H1 (cell line): ENCODE measurements around the gene MAN1C1. TPM values are rescaled to one million over a fixed set of nuclear protein-coding genes. Genes with fewer than 3 reads are reported as not detected.

ENCODE experiments used
- CTCF ChIA-PET: fragments of 300-600 bp; sonication (Branson Sonifier 250); formaldehyde crosslinking; loops from one replicate; lab custom pipeline; 2021; ENCODE audit not compliant: partially characterized antibody; lab: Charles Lee
- POLR2A ChIA-PET: fragments of 300-600 bp; sonication (Branson Sonifier 250); formaldehyde crosslinking; loops from one replicate; lab custom pipeline; 2021; ENCODE audit warnings: inconsistent platforms; ENCODE audit not compliant: partially characterized antibody; lab: Charles Lee
- DNase-seq, 2 experiments: peaks; one replicate each; pipeline versions ENCODE4 v3.0.0 to v3.0.0-alpha.2; 2010 to 2022; ENCODE audit warnings: low spot score in 2 of 2, low read depth in 1 of 2, mixed read lengths in 1 of 2
- FAIRE-seq: peaks from 2 replicates; lab custom pipeline; 2011; peaks lifted over from hg19 to GRCh38; lab: Jason Lieb, UNC
- H2AFZ ChIP-seq: 2 replicates; pipeline ENCODE4 v1.8.1; 2012; ENCODE audit warnings: low read length, inconsistent platforms
- H2AK5ac ChIP-seq: 2 replicates; pipeline ENCODE4 v1.6.1; 2013; ENCODE audit warnings: low read depth, low read length
- H2BK120ac ChIP-seq: replicated peaks from 2 replicates; pipeline ENCODE3; 2013; ENCODE audit warnings: low read depth, low read length, inconsistent platforms
- H2BK12ac ChIP-seq: 2 replicates; pipeline ENCODE4 v1.6.1; 2013; ENCODE audit warnings: low read depth, low read length
- H2BK15ac ChIP-seq: 2 replicates; pipeline ENCODE4 v1.6.1; 2013; ENCODE audit warnings: low read length
- H2BK20ac ChIP-seq: 2 replicates; pipeline ENCODE4 v1.6.1; 2013; ENCODE audit warnings: low read length
- H2BK5ac ChIP-seq: 2 replicates; pipeline ENCODE4 v1.6.1; 2013; ENCODE audit warnings: low read depth, low read length
- H3K14ac ChIP-seq: 2 replicates; pipeline ENCODE4 v1.6.1; 2013; ENCODE audit warnings: inconsistent platforms; ENCODE audit not compliant: insufficient read length
- H3K18ac ChIP-seq: 2 replicates; pipeline ENCODE4 v1.6.1; 2013; ENCODE audit warnings: low read length; ENCODE audit errors: extremely low read depth
- H3K23ac ChIP-seq: 2 replicates; pipeline ENCODE4 v1.6.1; 2013; ENCODE audit warnings: inconsistent platforms; ENCODE audit not compliant: insufficient read length
- H3K23me2 ChIP-seq: 2 replicates; pipeline ENCODE4 v1.6.1; 2013; ENCODE audit warnings: low read depth, low read length
- H3K27ac ChIP-seq: 2 replicates; pipeline ENCODE4 v1.6.1; 2011; ENCODE audit warnings: low read depth, low read length, inconsistent platforms
- H3K27me3 ChIP-seq, 4 experiments: replicated peaks in 1 of 4; 1 replicate in 1 of 4; 2 replicates in 3 of 4; pipeline versions ENCODE4 v1.6.1 to v1.8.1; 2011 to 2013; ENCODE audit warnings: low read length in 3 of 4, mild to moderate bottlenecking in 3 of 4, inconsistent platforms in 2 of 4, mixed read lengths in 2 of 4, moderate library complexity in 1 of 4; ENCODE audit not compliant: control insufficient read depth in 3 of 4, insufficient read depth in 3 of 4; ENCODE audit errors: extremely low read depth in 1 of 4
- H3K36me3 ChIP-seq, 4 experiments: 2 replicates each; pipeline versions ENCODE4 v1.6.1 to v1.8.1; 2011 to 2013; ENCODE audit warnings: mild to moderate bottlenecking in 4 of 4, low read length in 3 of 4, moderate library complexity in 2 of 4, control low read depth in 1 of 4, inconsistent platforms in 1 of 4; ENCODE audit not compliant: insufficient read depth in 4 of 4, control insufficient read depth in 2 of 4
- H3K4ac ChIP-seq: replicated peaks from 2 replicates; pipeline ENCODE3; 2013; ENCODE audit warnings: low read length, low read depth, mixed read lengths, inconsistent platforms; ENCODE audit not compliant: insufficient read length
- H3K4me1 ChIP-seq, 4 experiments: replicated peaks in 1 of 4; 1 replicate in 1 of 4; 2 replicates in 3 of 4; pipeline versions ENCODE4 v1.6.1 to v1.8.1; 2011 to 2013; ENCODE audit warnings: low read length in 3 of 4, inconsistent platforms in 2 of 4, mixed read lengths in 1 of 4; ENCODE audit not compliant: insufficient read depth in 4 of 4, control insufficient read depth in 3 of 4
- H3K4me2 ChIP-seq, 2 experiments: 2 replicates each; pipeline versions ENCODE4 v1.6.1 to v1.8.1; 2011 to 2013; ENCODE audit warnings: low read depth in 2 of 2, low read length in 2 of 2, control low read depth in 1 of 2, inconsistent platforms in 1 of 2, mild to moderate bottlenecking in 1 of 2; ENCODE audit not compliant: insufficient read depth in 1 of 2
- H3K4me3 ChIP-seq, 4 experiments: fragments of 200-600, 300-600 bp in 1 of 4; sonication (generic), shearing (Covaris generic), sonication (Bioruptor Twin) in 1 of 4; 2 replicates each; pipeline versions ENCODE4 v1.5.1 to v1.8.1; 2011 to 2016; ENCODE audit warnings: low read length in 4 of 4, low read depth in 3 of 4, control low read depth in 2 of 4, inconsistent platforms in 2 of 4, mild to moderate bottlenecking in 2 of 4, mixed read lengths in 1 of 4, moderate library complexity in 1 of 4; ENCODE audit not compliant: insufficient read depth in 2 of 4; ENCODE audit errors: extremely low read depth in 1 of 4
- H3K56ac ChIP-seq: replicated peaks from 2 replicates; pipeline ENCODE3; 2013; ENCODE audit warnings: low read depth, mild to moderate bottlenecking, mixed read lengths, low read length, inconsistent platforms; ENCODE audit not compliant: insufficient read length
- H3K79me1 ChIP-seq: 2 replicates; pipeline ENCODE4 v1.6.1; 2013; ENCODE audit warnings: low read depth, low read length, control low read depth
- H3K79me2 ChIP-seq, 2 experiments: 2 replicates each; pipeline versions ENCODE4 v1.6.1 to v1.8.1; 2012 to 2013; ENCODE audit warnings: low read length in 2 of 2, mild to moderate bottlenecking in 2 of 2, inconsistent platforms in 1 of 2; ENCODE audit not compliant: insufficient read depth in 2 of 2, control insufficient read depth in 1 of 2
- H3K9ac ChIP-seq, 4 experiments: replicated peaks in 1 of 4; 1 replicate in 1 of 4; 2 replicates in 3 of 4; pipeline versions ENCODE4 v1.6.1 to v1.8.1; 2011 to 2013; ENCODE audit warnings: low read depth in 3 of 4, low read length in 3 of 4, control low read depth in 2 of 4, mild to moderate bottlenecking in 2 of 4, moderate library complexity in 2 of 4, inconsistent platforms in 1 of 4; ENCODE audit errors: extremely low read depth in 1 of 4
- H3K9me3 ChIP-seq, 2 experiments: 2 replicates each; pipeline versions ENCODE4 v1.6.1 to v1.8.1; 2012 to 2013; ENCODE audit warnings: mild to moderate bottlenecking in 2 of 2, moderate library complexity in 2 of 2, control low read depth in 1 of 2, inconsistent platforms in 1 of 2, low read depth in 1 of 2, low read length in 1 of 2, mixed read lengths in 1 of 2; ENCODE audit not compliant: insufficient read depth in 2 of 2
- H4K20me1 ChIP-seq, 2 experiments: replicated peaks in 1 of 2; 2 replicates each; pipeline versions ENCODE3 to v1.8.1; 2011 to 2013; ENCODE audit warnings: inconsistent platforms in 2 of 2, low read length in 2 of 2, mild to moderate bottlenecking in 1 of 2; ENCODE audit not compliant: insufficient read depth in 2 of 2, control insufficient read depth in 1 of 2
- H4K5ac ChIP-seq: 2 replicates; pipeline ENCODE4 v1.6.1; 2013; ENCODE audit warnings: low read length, low read depth, mixed read lengths, inconsistent platforms; ENCODE audit not compliant: insufficient read length
- H4K8ac ChIP-seq: 2 replicates; pipeline ENCODE4 v1.8.0; 2013; ENCODE audit warnings: mild to moderate bottlenecking, moderate library complexity, low read length, inconsistent platforms; ENCODE audit not compliant: insufficient read depth; ENCODE audit errors: extremely low read depth
- H4K91ac ChIP-seq: replicated peaks from 2 replicates; pipeline ENCODE3; 2013; ENCODE audit warnings: low read length, mixed read lengths, inconsistent platforms; ENCODE audit not compliant: insufficient read length
- ASH2L ChIP-seq: fragments of 200-600, 300-600 bp; sonication (generic); IDR thresholded peaks from one replicate; pipeline ENCODE4 v1.7.1; 2017; ENCODE audit warnings: low read length
- CBX8 ChIP-seq: fragments of 300-800, 300-1000 bp; sonication (generic); IDR thresholded peaks from 2 replicates; pipeline ENCODE4 v1.7.1; 2016; ENCODE audit warnings: low read depth, low read length, borderline replicate concordance
- CHD1 ChIP-seq: IDR thresholded peaks from 2 replicates; pipeline ENCODE4 v1.6.1; 2012; ENCODE audit warnings: low read depth, low read length, improper control_type of control experiment
- CHD2 ChIP-seq: IDR thresholded peaks from 2 replicates; pipeline ENCODE4 v1.6.1; 2012; ENCODE audit warnings: low read length, improper control_type of control experiment
- CTCF ChIP-seq, 3 experiments: IDR thresholded peaks; 1 replicate in 2 of 3; 2 replicates in 1 of 3; pipeline versions ENCODE4 v1.5.1 to v1.6.1; 2011; ENCODE audit warnings: low read length in 3 of 3, mild to moderate bottlenecking in 3 of 3, inconsistent platforms in 2 of 3, low read depth in 1 of 3, moderate library complexity in 1 of 3; ENCODE audit not compliant: insufficient read depth in 1 of 3; ENCODE audit errors: control extremely low read depth in 1 of 3
- EZH2 ChIP-seq: fragments of 200-600 bp; sonication (generic); IDR thresholded peaks from 2 replicates; pipeline ENCODE4 v1.7.1; 2012; ENCODE audit warnings: low read depth, mild to moderate bottlenecking, moderate library complexity, low read length, inconsistent platforms; ENCODE audit not compliant: severe bottlenecking
- KDM1A ChIP-seq: fragments of 200-600, 300-600 bp; sonication (generic); IDR thresholded peaks from 2 replicates; pipeline ENCODE4 v1.7.1; 2016; ENCODE audit warnings: mild to moderate bottlenecking, low read length, borderline replicate concordance
- MAX ChIP-seq: IDR thresholded peaks from 2 replicates; pipeline ENCODE4 v1.6.1; 2012; ENCODE audit warnings: inconsistent platforms
- NANOG ChIP-seq: IDR thresholded peaks from 2 replicates; pipeline ENCODE4 v1.6.1; 2011; ENCODE audit warnings: low read length, low read depth, mild to moderate bottlenecking, inconsistent platforms; ENCODE audit not compliant: insufficient read depth, poor library complexity, severe bottlenecking
- POU5F1 ChIP-seq: IDR thresholded peaks from 2 replicates; pipeline ENCODE4 v1.6.1; 2011; ENCODE audit warnings: low read depth, mild to moderate bottlenecking, low read length, moderate library complexity
- TAF1 ChIP-seq: IDR thresholded peaks from 2 replicates; pipeline ENCODE4 v1.6.1; 2011; ENCODE audit warnings: mild to moderate bottlenecking, low read depth, low read length
- ZNF274 ChIP-seq: IDR thresholded peaks from 2 replicates; pipeline ENCODE4 v1.7.0; 2012; ENCODE audit warnings: low read length, borderline replicate concordance; ENCODE audit errors: extremely low read depth
- WGBS, 2 experiments: shearing (Covaris generic) in 1 of 2; methylation state at CpG; one replicate each; pipeline versions ENCODE4 v1.1.6 to v1.1.7; 2013 to 2015; ENCODE audit warnings: low lambda C conversion rate in 2 of 2, mixed read lengths in 2 of 2, inconsistent platforms in 1 of 2, low coverage in 1 of 2, missing lambda C conversion rate in 1 of 2; ENCODE audit not compliant: insufficient replicate concordance in 2 of 2, insufficient coverage in 1 of 2, insufficient read length in 1 of 2; ENCODE audit errors: extremely low coverage in 1 of 2, missing lambda C conversion rate in 1 of 2; 5-methylcytosine and 5-hydroxymethylcytosine counted together
- polyA plus RNA-seq, 7 experiments: library from polyadenylated mRNA; depleted of rRNA in 3 of 7; stranded (reverse) in 5 of 7; unstranded in 2 of 7; fragments of >200 nt in 5 of 7; fragments of 200-250 nt in 2 of 7; gene quantifications; 1 replicate in 5 of 7; 2 replicates in 1 of 7; 4 replicates in 1 of 7; pipeline versions ENCODE4 v1.2.1 to v1.2.3, GENCODE V29; 2011 to 2013; ENCODE audit warnings: missing spikeins in 2 of 7, mixed read lengths in 2 of 7
- total RNA-seq: library from RNA; stranded (reverse); fragmentation: NEBNext Ultra II Directional; extraction: Animal tissue kit (Norgen Biotek cat#: 25700); gene quantifications from 2 replicates; pipeline ENCODE4 v1.2.1, GENCODE V29; 2021

The MAN1C1 gene
- total and polyA plus RNA-seq, 2 of the 8 experiments (the other 6 are each of a cell fraction or from before 2014, with no cell fraction given) = 7.8 to 15.2 TPM

- WGBS, 2 experiments = 87% methylated on average over 4 of the region's 4 CpGs; no CpG with 5 or more reads in 1 of the 2 experiments
- H4K8ac ChIP-seq = no peak overlapping the region
- no peak overlapping the region for H3K4me2 ChIP-seq
- no peak overlapping the region for H3K18ac ChIP-seq
- H4K91ac ChIP-seq = no peak overlapping the region
- no peaks in the 10 kb centered on the region for H3K9me3 ChIP-seq
- H2BK5ac ChIP-seq = no peak overlapping the region
- no peak overlapping the region for H3K56ac ChIP-seq
- no peak overlapping the region for H2BK12ac ChIP-seq
- no peaks in the 10 kb centered on the region for H3K79me2 ChIP-seq
- no peak overlapping the region for H2AFZ ChIP-seq
- H3K23ac ChIP-seq = no peak overlapping the region
- H2BK120ac ChIP-seq = no peak overlapping the region
- H4K20me1 ChIP-seq = no peaks in the 10 kb centered on the region
- POLR2A ChIA-PET = interaction anchor here (1.1 to 1.8 kb wide), 2 partner anchors 9 to 14 kb away, joined by 3 to 6 read pairs; no protein-coding TSS in a partner anchor
- no peak for FAIRE-seq
- no peak for DNase-seq
- CTCF ChIA-PET = interaction anchor here (0.7 to 5.5 kb wide), 8 partner anchors 10 to 127 kb away, joined by 3 to 36 read pairs (median 3); no protein-coding TSS in a partner anchor
- no peak overlapping the region for H3K14ac ChIP-seq
- no peaks in the 10 kb centered on the region; a peak in 1 of 7 replicates for H3K27me3 ChIP-seq
- H2AK5ac ChIP-seq = no peak overlapping the region
- no peak overlapping the region for H2BK15ac ChIP-seq
- no peaks in the 10 kb centered on the region for H3K23me2 ChIP-seq
- H2BK20ac ChIP-seq = no peak overlapping the region
- no peak overlapping the region for H3K27ac ChIP-seq
- H3K4me1 ChIP-seq = no peaks in the 10 kb centered on the region
- no peaks in the 10 kb centered on the region for H3K79me1 ChIP-seq
- no peak overlapping the region for H3K4ac ChIP-seq
- no peak overlapping the region for H4K5ac ChIP-seq
- H3K36me3 ChIP-seq = no peaks in the 10 kb centered on the region
- H3K9ac ChIP-seq = no peak overlapping the region
- H3K4me3 ChIP-seq = no peak overlapping the region
- no peak for TF ChIP-seq CHD1
- TF ChIP-seq TAF1 = no peak
- TF ChIP-seq NANOG = no peak
- TF ChIP-seq CBX8 = no peak
- no peak for TF ChIP-seq CHD2
- no peak for TF ChIP-seq KDM1A
- TF ChIP-seq EZH2 = no peak
- TF ChIP-seq ZNF274 = no peak
- TF ChIP-seq ASH2L = no peak
- TF ChIP-seq MAX = no peak
- no peak for TF ChIP-seq POU5F1
- no peak for TF ChIP-seq CTCF (IDR thresholded peaks at IDR 0.05; ENCODE audit: control extremely low read depth in 1 of 3, insufficient read depth in 1 of 3, low read depth in 1 of 3, low read length in 3 of 3)
Observed at GRCh38 chr1:25683177-25683576, 66.6 kb downstream of the MAN1C1 start.
